ENCODE results near the gene REL.

DNA sequence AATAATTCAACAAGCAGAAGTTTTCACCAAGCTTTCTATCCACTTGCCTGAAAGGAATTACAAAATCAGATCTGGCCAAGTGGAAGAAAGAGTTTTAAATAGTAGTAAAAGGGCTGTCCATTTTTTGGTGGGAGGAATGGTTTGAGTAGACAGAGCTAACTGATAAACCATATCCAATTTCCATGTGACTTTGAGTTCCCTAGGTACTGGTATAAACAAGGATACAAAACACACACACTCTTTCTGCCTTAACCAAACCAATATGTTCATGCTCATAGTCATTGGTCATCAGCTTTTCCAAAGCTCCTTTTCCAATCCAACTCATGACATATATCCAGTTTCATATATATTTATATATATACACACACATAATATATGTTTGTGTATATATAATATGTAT, 49.5 kb upstream of the REL start:
- no peak for TF ChIP-seq ZFX (CRISPR knock-in tag; IDR thresholded peaks at IDR 0.05)
- TF ChIP-seq, protein P1, sequence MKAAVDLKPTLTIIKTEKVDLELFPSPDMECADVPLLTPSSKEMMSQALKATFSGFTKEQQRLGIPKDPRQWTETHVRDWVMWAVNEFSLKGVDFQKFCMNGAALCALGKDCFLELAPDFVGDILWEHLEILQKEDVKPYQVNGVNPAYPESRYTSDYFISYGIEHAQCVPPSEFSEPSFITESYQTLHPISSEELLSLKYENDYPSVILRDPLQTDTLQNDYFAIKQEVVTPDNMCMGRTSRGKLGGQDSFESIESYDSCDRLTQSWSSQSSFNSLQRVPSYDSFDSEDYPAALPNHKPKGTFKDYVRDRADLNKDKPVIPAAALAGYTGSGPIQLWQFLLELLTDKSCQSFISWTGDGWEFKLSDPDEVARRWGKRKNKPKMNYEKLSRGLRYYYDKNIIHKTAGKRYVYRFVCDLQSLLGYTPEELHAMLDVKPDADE (conservative IDR thresholded peaks at IDR 0.05; ENCODE audit: control insufficient read depth, low read depth, low read length), result no peak
- TF ChIP-seq ZC3H4 (CRISPR knock-in tag; IDR thresholded peaks at IDR 0.05; ENCODE audit: borderline replicate concordance), result no peak
- TF ChIP-seq, protein P2, sequence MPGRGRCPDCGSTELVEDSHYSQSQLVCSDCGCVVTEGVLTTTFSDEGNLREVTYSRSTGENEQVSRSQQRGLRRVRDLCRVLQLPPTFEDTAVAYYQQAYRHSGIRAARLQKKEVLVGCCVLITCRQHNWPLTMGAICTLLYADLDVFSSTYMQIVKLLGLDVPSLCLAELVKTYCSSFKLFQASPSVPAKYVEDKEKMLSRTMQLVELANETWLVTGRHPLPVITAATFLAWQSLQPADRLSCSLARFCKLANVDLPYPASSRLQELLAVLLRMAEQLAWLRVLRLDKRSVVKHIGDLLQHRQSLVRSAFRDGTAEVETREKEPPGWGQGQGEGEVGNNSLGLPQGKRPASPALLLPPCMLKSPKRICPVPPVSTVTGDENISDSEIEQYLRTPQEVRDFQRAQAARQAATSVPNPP (IDR thresholded peaks at IDR 0.05; ENCODE audit: borderline replicate concordance, insufficient read depth, insufficient read length), result no peak
- TF ChIP-seq ZNF140 (CRISPR knock-in tag; IDR thresholded peaks at IDR 0.05), result no peak
